PFSK-1 (cell line): ENCODE results near the gene PTPN7.

ENCODE experiments used
- POLR2AphosphoS5 ChIP-seq: IDR thresholded peaks from 2 replicates; pipeline ENCODE4 v1.6.1; 2012; ENCODE audit warnings: low read depth, mild to moderate bottlenecking, control low read depth, low read length, moderate library complexity
- REST ChIP-seq, 2 experiments: IDR thresholded peaks; 2 replicates each; pipeline versions ENCODE4 v1.6.1 to v1.8.0; 2011 to 2012; ENCODE audit warnings: low read depth in 2 of 2, low read length in 2 of 2, control low read depth in 1 of 2, inconsistent platforms in 1 of 2, mild to moderate bottlenecking in 1 of 2, moderate library complexity in 1 of 2; ENCODE audit not compliant: insufficient read depth in 1 of 2

- TF ChIP-seq REST (IDR thresholded peaks at IDR 0.05; ENCODE audit: insufficient read depth in 1 of 2, low read depth in 2 of 2, low read length in 2 of 2): no peak
- TF ChIP-seq POLR2AphosphoS5: no peak
Measured at GRCh38 chr1:202131956-202132821, 28.2 kb downstream of the PTPN7 start.
